Measurements from ENCODE around the gene FAM114A1. TPM values are rescaled to one million over a fixed set of nuclear protein-coding genes. Genes with fewer than 3 reads are reported as not detected.

Gene FAM114A1
- polyA plus RNA-seq, 2 of the 4 experiments (the other 2 are of a cell fraction): 44.2 to 55.4 TPM

- TF ChIP-seq ATOH8 (CRISPR knock-in tag; IDR thresholded peaks at IDR 0.05; ENCODE audit: low read depth) (no peak), MAFK (IDR thresholded peaks at IDR 0.05; ENCODE audit: partially characterized antibody) (no peak), ZSCAN20 (CRISPR knock-in tag; IDR thresholded peaks at IDR 0.05) (no peak), MAZ (IDR thresholded peaks at IDR 0.05; ENCODE audit: borderline replicate concordance, low read depth, low read length) (no peak)
These were observed 5.8 kb downstream of the FAM114A1 start (continued) for GRCh38 chr4:38873290-38873944.

GRCh38 chr4:38876636-38877035, 9.0 kb downstream of the FAM114A1 start:
- TF ChIP-seq CHD4 (IDR thresholded peaks at IDR 0.05; ENCODE audit: borderline replicate concordance): no peak
- no peak for TF ChIP-seq FOSB (CRISPR knock-in tag; IDR thresholded peaks at IDR 0.05)
- no peak for TF ChIP-seq REST (IDR thresholded peaks at IDR 0.05)
- no peak for TF ChIP-seq POLR2A (IDR thresholded peaks at IDR 0.05; ENCODE audit: low read length)
- no peak for TF ChIP-seq PHF8 (IDR thresholded peaks at IDR 0.05; ENCODE audit: borderline replicate concordance, low read depth)
- no peak for TF ChIP-seq HEYL (CRISPR knock-in tag; IDR thresholded peaks at IDR 0.05)
- no peak for TF ChIP-seq POLR2AphosphoS2 (conservative IDR thresholded peaks at IDR 0.05; ENCODE audit: low read length)
- no peak for TF ChIP-seq NR3C1 (IDR thresholded peaks at IDR 0.05)
- no peak for TF ChIP-seq BHLHE40 (IDR thresholded peaks at IDR 0.05; ENCODE audit: low read depth, low read length)
- TF ChIP-seq EHF (CRISPR knock-in tag; IDR thresholded peaks at IDR 0.05): no peak
- no peak for TF ChIP-seq FOSL2 (IDR thresholded peaks at IDR 0.05)
- no peak for TF ChIP-seq FOSL2 (CRISPR knock-in tag; IDR thresholded peaks at IDR 0.05)
- TF ChIP-seq RNF2 (IDR thresholded peaks at IDR 0.05; ENCODE audit: borderline replicate concordance, low read depth): no peak
- no peak for TF ChIP-seq HES2 (IDR thresholded peaks at IDR 0.05)
- no peak for TF ChIP-seq HMGXB4 (CRISPR knock-in tag; IDR thresholded peaks at IDR 0.05; ENCODE audit: borderline replicate concordance)
- no peak for TF ChIP-seq KDM1A (IDR thresholded peaks at IDR 0.05; ENCODE audit: low read depth)
- no peak for TF ChIP-seq HOXB13 (CRISPR knock-in tag; IDR thresholded peaks at IDR 0.05; ENCODE audit: low read depth)
- TF ChIP-seq BCL3 (IDR thresholded peaks at IDR 0.05): no peak
- TF ChIP-seq CBX8 (IDR thresholded peaks at IDR 0.05): no peak
- no peaks in the 10 kb centered on the region for H3K9me3 ChIP-seq
- POLR2A ChIA-PET: no interaction called here
- H3K27ac ChIP-seq: no peak overlapping the region
- FAIRE-seq (no peak), ATAC-seq (no peak), DNase-seq (ENCODE audit: low read depth in 1 of 2, low spot score in 1 of 2) (no peak)
- CTCF ChIA-PET: interaction anchor here (0.5 to 2.0 kb wide), 3 partner anchors 16 to 697 kb away, joined by 3 to 7 read pairs (median 3); no protein-coding TSS in a partner anchor
- WGBS (ENCODE audit: missing lambda C conversion rate): 94% methylated on average over 2 of the region's 2 CpGs
- no peak overlapping the region for H3K4me3 ChIP-seq
- peaks cover 18% of the 10 kb centered on the region for H3K4me1 ChIP-seq
- H3K4me2 ChIP-seq: no peak overlapping the region
